OCI-M2 (cell line): ENCODE measurements around the gene PDE6B.

Experiments used
- DNase-seq: peaks from one replicate; lab custom pipeline; 2025; ENCODE audit not compliant: unreplicated experiment; lab: John Stamatoyannopoulos, UW

PDE6B gene

DNA sequence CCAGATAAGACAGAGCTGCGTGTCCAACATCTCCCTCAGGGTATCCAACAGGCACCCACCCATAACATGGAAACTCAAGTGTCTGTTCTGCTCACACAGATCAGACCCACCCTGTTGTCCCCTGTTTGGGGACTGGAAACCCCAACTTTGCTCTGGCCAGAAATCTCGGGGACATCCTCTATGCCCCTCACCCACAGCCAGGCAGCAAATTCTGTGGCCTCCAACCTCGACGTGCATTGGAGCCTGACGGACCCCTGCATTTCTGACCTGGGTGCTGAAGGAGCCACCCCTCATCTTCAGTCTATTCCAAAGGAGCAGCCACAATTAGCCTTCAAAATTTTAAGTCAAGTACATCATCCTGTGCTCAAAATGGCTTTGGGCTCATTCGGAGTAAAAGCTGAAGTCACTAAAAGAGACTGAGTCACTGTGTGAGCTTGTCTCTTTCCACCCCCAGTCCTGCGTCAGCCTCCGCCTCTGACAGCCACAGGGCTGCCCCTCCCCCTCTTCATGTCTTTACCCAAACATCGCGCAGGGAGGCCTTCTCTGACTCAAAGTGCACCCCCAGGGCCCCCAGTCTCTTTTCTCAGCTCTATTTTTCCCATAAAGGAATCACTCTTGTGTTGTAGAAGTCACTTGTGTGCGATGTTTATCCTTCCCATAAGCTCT, 24.4 kb upstream of the PDE6B start:
- no peak for DNase-seq

DNA sequence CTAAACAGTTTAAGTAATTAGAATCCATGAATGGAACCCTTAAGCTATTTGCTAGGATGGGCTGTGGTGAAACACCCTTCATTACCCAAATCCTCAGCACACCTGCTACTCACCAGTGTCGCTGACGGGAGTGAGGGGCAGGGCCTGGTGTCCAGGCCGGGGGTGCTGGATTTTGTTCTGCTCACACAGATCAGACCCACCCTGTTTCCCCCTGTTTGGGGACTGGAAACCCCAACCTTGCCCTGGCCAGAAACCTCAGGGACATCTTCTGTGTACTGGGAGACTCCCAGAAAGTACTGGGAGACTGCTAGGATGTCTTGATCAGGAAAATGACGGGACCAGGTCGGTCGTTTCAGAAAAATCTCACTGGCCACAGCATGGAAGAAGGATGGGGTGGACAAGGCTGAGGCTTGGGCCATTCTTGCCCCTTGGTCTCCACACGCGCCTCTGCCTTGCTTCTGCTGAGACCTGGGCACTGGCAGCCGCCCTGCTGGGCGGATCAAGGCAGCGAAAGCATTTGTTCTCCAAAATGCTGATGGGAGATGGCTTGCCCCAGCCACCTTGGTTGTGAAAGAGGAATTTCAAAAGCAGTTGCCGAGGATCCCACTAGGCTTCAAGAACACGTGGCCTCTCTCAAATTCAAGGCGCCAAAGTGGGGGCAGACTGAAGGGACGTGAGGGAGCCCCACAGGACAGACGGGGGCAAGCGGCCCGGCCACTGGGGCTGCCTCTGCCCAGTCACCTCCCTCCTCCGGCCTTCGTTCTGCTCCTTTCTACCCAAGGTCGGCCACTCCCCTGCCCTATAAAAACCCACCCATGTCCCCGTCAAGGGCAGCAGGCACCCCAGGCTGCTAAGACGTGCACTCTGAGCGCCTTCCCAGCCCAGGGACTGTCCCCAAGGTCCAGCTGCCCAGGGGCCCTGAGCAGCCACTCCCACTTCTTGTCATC, 23.5 kb upstream of the PDE6B start:
- no peak for DNase-seq

DNA sequence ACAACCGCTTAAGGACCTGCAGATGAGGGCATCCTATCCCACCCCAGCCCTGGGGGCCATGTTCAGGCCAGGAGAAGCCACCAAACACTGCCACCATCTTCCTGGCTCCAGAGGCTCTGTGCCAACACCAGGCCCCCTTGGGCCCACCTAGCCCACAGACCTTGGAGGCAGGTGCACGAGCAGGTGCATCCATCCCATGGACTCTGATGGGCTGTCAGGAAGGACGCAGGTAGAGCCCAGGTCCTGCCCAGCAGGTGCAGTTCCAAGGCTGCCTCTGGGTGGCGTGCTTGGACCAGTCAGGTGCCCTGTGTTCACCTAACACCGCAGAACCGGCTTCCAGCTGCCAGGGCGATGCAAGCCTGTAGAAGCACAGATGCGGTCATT, 22.8 kb upstream of the PDE6B start:
- no peak for DNase-seq

DNA sequence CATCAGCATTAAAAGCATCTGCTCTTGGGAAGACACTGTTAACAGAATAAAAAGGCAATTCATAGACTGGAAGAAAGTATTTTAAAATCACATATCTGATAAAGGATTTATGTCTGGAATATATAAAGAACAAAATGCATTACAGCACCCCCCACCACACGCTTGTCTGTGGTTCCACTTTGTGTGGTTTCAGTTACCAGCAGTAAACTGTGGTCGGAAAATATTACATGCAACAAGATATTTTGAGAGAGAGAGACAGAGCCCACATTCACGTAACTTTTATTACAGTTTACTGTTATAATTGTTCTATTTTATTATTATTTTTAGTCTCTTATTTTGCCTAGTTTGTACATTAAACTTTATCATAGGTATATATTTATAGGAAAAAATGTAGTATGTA, 21.2 kb upstream of the PDE6B start:
- no peak for DNase-seq

DNA sequence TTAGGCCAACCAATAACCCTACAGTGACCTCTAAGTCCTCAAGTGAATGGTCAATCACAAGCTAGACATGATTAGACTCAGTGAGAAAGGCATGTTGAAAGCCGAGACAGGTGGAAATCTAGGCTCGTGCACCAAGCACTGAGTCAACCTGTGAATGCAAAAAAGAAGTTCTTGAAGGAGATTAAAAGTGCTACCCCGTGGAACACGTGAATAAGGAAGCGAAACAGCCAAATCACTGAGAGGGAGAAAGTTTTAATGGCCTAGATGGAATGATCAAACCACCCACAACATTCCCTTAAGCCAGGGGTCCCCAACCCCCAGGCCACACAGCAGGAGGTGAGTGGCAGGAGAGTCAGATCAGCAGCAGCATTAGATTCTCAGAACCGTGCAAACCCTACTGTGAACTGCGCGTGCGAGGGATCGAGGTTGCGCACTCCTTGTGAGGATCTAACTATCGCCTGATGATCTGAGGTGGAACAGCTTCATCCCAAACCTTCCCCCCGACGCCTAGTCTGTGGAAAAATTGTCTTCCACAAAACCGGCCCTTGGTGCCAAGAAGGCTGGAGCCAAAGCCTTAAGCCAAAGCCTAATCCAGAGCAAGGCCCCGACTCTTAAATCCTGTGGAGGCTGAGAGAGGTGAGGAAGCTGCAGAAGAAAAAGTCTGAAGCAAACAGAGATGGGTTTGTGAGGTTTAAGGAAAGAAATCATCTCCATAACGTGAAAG, 19.5 kb upstream of the PDE6B start:
- DNase-seq: no peak

DNA sequence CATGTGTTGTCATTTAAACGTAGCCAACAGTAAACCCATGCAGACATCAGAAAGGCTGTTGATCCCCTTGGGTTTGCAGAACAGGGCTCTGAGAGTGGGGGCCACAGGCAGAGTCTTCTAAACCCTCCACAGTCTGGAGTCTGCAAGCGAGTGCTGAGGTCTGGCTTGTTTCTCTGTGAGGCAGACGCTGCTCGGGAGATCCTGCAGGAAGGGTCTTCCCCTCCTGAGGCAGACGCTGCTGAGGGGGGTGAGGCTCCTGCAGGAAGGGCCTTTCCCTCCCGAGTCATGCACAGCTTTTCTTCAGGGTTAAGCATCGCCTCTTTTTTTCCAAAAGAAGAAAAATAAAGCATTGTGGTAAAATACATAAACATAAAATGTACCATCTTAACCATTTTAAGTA, 17.1 kb upstream of the PDE6B start:
- DNase-seq: no peak

DNA sequence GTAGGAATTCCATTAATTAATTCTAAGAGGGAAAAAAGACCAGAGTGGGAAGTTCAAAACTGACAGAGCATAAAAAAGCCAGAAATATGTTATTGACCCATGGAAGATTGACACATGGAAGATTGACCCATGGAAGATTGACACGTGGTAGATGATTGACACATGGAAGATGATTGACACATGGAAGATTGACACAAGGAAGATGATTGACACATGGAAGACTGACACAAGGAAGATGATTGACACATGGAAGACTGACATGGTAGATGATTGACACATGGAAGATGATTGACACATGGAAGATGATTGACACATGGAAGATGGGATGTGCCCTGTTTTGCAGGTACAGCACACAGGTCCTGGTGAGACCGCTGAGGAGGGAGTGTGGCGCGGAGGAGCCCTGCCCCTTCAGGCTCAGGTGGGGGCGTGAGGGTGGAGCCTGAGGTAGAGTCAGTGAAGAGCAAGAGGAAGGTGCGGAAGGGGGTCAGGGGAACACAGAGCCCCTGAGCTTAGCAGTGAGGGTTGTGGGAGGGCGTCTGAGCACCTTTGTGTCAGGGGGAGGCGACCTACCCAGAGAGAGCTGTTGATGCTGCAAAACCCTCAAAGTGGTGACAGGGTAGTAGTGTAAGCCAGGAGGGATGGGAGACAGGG, 15.8 kb upstream of the PDE6B start:
- DNase-seq: no peak

DNA sequence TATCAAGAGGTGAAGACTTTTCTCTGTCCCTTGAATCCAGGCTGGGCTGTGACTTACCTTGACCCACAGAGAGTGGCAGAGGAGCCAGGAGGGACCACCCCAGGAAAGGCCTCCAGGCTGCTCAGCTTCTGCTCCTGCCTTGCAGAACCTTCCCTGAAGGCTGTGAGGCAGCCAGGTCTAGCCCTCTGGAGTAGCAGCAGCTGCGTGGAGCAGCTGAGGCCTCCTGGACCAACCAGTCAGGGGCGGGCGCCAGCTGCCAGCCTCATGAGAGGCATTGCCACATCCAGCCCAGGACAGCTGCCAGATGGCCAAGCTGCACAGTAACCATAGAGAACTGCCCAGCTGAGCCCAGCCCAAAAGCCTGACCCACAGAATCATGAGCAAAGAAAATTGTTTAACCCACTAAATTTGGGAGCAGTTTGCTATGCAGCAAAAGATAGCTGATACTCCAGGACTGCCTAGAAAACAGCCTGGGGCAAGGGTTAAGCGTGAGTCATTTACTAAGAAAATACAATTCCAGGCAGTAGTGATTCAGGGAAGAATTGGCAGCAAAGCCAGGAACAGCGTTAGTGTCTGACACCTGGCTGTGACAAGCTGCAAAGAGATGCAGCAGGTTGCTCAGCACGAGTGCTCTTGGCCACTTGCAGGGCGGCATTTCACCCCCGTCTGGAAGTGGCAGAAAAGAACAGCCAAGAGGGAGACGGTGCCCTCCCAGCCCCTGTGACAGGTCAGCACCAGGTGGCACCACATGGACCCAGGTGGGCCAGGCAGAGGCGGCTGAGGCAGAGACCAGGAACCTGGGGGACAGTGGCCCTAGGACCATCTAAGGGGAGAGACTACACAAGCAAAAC, 14.7 kb upstream of the PDE6B start:
- no peak for DNase-seq

DNA sequence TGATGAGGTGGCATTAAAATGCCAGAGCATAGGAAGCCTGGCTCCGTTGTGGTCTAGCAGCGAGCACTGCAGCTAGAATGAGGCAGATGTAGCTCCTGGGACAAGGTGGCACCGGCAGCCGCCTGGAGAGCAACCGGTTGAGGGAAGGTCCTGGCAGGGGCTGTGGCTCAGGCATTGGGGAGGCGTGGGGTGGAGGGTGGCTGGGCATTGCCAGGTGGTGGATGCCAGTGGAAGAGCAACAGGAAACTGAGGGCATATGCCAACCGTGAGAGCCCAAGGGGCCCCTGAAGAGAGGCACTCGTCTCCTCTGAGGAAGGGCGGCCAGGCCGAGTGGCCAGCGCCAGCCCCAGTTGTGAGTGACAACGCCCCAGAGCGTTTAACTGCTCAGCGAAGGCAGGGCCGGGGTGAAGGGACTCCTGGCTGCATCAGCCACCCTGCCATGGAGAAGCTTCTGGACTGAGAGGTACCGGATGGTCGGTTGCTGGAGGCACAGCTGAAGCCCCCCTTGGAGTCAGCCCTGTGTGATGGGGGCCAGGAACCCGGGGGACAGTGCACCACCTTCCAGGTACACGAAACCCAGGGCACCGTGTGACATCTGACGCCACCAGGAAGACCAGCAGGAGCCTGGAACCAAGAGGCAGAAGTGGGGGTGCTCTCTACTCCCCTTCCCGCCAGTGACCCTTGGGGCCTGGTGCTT, 13.2 kb upstream of the PDE6B start:
- DNase-seq: no peak

DNA sequence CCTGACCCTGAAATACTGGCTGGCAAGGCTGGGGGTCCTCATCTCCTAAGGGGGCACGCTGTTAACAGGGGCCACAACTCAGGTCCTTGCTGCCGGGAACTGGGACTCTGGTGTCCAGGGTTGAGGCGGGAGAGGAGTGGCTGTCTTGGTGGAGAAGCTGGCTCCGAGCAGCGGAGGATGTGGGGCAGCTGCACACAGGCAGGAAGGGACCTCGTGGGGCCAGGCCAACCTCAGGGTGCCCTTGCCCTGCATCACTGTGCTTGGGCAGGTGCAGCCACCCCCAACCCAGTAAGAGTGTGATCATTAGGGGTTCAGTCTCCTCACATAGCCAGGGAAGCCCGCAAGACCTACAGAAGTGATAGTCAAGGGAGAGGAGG, 12.6 kb upstream of the PDE6B start:
- DNase-seq: no peak

DNA sequence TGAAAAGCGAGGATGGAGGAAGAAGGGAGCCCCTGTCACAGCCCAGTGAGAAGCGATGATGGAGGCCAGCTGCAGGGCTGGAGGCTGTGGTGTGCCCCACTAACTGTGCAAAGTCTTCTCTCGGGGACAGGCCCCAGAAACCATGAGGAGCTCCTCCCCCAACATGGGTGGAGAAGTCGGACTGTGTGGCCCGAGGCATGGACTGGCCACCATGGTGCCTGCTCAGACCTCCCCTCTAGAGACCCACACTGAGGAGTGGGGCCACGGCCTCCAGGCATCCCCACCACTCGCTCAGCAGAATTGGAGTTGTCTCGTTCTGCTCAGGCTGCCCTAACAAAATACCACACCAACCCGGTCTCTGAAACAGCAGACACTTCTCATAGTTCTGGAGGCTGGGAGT, 12.2 kb upstream of the PDE6B start:
- DNase-seq: no peak

DNA sequence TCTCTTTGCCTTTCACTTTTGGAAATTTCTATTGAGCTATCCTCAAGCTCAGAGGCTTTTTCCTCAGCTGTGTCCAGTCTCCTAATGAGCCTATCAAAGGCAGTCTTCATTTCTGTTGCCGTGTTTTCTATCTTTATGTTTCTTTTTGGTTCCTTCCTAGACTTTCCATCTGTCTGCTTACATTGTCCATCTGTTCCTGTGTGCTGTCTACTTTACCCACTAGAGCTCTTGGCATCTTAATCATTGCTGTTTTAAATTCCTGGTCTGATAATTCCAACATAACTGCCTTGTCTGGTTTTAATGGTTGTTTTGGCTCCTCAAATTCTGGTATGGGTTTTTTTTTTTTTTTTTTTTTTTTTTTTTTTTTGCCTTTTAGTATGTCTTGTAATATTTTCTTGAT, 9.3 kb upstream of the PDE6B start:
- DNase-seq: no peak

DNA sequence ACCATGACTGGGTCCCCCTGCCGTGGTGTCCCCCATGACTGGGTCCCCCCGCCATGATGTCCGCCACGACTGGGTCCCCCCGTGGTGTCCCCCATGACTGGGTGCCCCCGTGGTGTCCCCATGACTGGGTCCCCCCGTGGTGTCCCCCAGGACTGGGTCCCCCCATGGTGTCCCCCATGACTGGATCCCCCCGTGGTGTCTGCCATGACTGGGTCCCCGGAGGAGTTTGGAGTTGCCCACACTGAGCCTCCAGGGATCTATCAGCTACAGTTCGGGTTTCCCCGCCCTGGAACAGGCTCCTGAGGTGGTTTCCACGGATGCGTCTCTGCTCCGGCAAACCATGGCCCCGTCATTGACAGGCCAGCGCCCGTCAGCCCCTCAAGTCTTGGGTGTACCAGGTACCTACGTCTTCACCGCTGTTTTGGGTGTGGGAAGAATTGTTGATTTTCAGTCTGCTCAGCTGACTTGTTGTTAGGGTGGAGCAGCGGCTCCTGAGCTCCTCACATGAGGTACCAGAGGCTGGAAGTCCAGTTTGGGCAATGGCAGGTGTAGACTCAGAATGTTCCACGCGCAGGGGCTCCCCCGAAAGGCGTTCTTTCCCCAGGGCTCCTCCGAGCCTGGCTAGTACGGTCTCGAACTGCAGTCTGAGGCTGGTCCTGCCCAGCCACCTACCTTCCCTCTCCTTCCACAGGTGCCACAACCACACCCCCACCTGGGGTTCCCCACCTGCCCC, 8.3 kb upstream of the PDE6B start:
- no peak for DNase-seq

DNA sequence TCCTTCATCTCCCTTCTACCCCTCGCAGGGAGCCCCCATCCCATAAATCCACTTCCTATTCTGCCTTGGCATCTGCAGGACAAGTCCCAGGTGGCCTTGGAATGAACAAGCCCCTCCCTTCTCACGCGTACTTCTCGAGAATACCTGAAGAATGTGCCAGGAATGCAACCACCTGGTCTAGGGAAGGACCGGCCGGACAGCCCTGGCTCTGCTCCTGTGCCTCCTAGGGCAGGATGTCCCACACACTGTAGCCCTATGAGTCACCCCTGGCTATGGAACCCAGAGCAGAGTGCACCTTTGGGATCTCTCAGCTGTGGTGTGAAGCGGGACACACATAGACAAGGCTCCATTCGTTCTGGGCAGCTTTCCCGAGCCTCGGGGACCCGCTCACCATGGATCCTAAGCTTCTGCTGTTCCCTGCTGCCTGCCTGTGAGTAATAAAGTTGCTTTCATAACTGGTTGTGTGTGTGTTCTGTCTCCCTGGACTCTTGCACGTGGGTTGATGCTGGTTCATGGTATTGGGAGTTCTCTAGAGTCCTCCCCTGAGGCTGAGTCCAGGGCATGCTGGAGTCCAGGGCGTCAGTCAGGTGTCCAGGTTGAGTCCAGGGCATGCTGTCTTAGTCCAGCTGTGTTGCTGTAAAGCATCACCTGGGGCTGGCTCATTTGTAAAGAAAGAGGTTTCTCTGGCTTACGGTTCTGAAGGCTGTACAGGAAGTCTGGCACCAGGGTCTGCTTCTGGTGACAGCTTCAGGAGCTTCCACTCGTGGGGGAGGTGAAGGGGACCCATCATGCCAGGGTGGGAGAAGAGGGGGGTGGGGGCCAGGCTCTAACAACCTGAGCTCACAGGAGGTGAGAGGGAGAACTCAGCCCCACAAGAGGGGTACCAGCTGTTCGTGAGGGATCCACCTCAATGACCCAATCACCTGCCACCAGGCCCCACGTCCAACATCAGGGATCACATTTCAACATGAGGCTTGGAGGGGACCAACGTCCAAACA, 7.4 kb upstream of the PDE6B start:
- no peak for DNase-seq

DNA sequence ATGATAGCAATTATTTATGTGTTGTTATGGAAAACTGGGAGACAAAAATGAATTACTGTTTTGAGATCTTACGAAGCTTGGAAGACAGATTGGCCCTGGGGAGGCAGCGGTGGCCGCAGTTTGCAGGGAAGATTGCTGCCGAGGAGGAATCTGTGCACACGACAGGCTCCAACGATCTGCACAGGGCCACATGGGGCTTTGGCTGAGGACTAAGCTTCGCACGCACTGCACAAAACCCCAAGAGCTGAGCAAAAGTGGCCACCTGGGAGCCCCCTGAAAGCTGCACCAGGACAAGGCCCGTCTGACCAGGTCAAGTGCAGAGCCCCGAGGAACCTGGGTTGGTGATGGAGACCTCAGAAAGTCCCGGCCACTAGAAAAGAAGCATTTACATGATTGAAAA, 5.2 kb upstream of the PDE6B start:
- DNase-seq: no peak

DNA sequence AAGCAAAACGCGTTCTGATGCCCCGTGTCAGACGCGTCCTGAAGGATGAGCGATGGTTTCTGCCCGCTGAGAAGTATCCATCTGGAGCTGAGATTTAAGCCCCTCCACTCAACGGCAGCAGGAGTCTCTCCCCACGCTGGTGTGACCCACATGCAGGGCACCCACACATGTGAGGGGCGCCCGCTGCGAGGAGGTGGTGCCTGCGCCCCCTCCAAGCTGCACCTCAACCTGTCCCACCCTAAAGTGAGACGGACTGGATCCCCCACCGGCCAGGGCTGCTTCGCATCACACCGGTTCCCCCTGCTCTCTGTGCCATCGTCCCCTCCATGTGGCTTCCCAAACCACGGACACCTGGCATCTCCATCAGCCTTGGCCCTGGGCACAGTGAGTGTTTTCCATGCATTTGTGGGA, 4.5 kb upstream of the PDE6B start:
- DNase-seq: no peak

DNA sequence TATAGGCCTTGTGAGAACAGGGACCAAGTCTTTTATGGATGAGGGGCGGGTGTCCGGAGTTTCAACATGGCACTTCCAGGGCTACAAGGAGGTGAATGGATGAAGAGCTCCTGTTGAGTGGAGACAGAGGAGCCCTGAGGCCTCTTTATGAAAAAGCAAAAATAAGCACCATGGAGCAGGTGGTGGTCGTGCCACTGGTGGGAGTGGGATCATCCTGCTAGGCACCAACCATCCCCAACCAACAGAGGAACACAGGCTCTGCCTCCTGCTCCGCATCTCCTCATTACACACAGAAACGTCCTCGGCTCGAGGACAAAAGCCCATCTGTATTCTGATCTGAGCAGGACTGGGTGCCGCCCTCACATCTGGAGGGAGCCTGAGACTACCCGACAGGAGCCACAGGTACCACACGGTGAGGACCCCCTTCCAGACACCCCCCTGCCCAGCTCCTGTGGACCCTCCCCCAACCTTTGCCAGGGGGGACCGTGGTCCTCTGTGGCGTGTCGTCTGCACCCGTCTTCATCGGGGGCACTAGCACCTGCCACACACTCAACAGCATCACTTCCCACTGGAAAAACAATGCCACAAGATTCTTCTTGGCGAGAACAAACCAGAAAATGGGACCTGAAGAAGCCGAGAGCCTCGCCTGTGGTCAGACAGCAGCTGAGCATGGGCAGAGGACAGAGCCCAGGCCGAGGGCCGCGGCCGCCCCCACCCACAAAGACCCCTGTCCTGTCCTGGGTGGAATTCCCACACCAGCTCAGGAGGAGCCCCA, 3.9 kb upstream of the PDE6B start:
- DNase-seq: no peak
